GM12878 (cell line): ENCODE measurements around the gene SYPL2. TPM values are rescaled to one million over a fixed set of nuclear protein-coding genes. Genes with fewer than 3 reads are reported as not detected.

Source experiments
- ATAC-seq: fragments of 200-7000 bp; cut with Tn5 transposase; 3 replicates; pipeline ENCODE4 v1.9.1; 2020; ENCODE audit warnings: mild to moderate bottlenecking, moderate library complexity
- BruUV-seq: library from RNA; stranded (reverse); fragments of 400-500 nt; replicated peaks from 2 replicates; lab custom pipeline; 2021; lab: Mats Ljungman, UMichigan
- CTCF ChIA-PET: fragments of 300-600 bp; sonication (Branson Sonifier 250); formaldehyde crosslinking; extraction: SDS; loops from one replicate; lab custom pipeline; 2021; ENCODE audit warnings: inconsistent platforms; lab: Yijun Ruan, JAX
- POLR2A ChIA-PET: fragments of 350-600 bp; formaldehyde crosslinking; extraction: SDS; loops from one replicate; lab custom pipeline; 2021; ENCODE audit warnings: inconsistent platforms; lab: Charles Lee
- RAD21 ChIA-PET: fragments of 300-600 bp; sonication (Branson Sonifier 250); formaldehyde crosslinking; loops from one replicate; lab custom pipeline; 2023; ENCODE audit warnings: antibody characterized with exemption; ENCODE audit not compliant: unreplicated experiment; lab: Charles Lee
- SMC1A ChIA-PET: fragments of 300-600 bp; sonication (Branson Sonifier 250); formaldehyde crosslinking; loops from one replicate; lab custom pipeline; 2023; ENCODE audit not compliant: unreplicated experiment, uncharacterized antibody; lab: Charles Lee
- DNase-seq: peaks from one replicate; pipeline ENCODE4 v3.0.0-alpha.2; 2011; ENCODE audit warnings: low read depth, low spot score
- FAIRE-seq: peaks from 3 replicates; lab custom pipeline; 2011; peaks lifted over from hg19 to GRCh38; lab: Jason Lieb, UNC
- H2AFZ ChIP-seq: 2 replicates; pipeline ENCODE4 v1.6.0; 2011; ENCODE audit warnings: low read depth, low read length, control low read depth; ENCODE audit not compliant: control insufficient read depth
- H3K27ac ChIP-seq: 2 replicates; pipeline ENCODE4 v1.5.1; 2011; ENCODE audit warnings: control low read depth; ENCODE audit not compliant: control insufficient read depth, insufficient read depth
- H3K27me3 ChIP-seq, 2 experiments: replicated peaks in 1 of 2; 2 replicates each; pipeline versions ENCODE4 v1.6.0 to v1.6.1; 2011; ENCODE audit warnings: low read length in 1 of 2; ENCODE audit not compliant: control insufficient read depth in 2 of 2, insufficient read depth in 2 of 2
- H3K36me3 ChIP-seq, 2 experiments: 2 replicates each; pipeline ENCODE4 v1.5.1; 2011; ENCODE audit warnings: low read length in 1 of 2; ENCODE audit not compliant: control insufficient read depth in 2 of 2, insufficient read depth in 2 of 2
- H3K4me1 ChIP-seq: 2 replicates; pipeline ENCODE4 v1.6.1; 2011; ENCODE audit warnings: mild to moderate bottlenecking, low read length, moderate library complexity, mixed read lengths; ENCODE audit not compliant: control insufficient read depth, insufficient read depth
- H3K4me2 ChIP-seq: 2 replicates; pipeline ENCODE4 v1.6.0; 2011; ENCODE audit warnings: control low read depth; ENCODE audit not compliant: control insufficient read depth, insufficient read depth
- H3K4me3 ChIP-seq: fragments of 200-600 bp; sonication (generic); 2 replicates; pipeline ENCODE4 v1.5.1; 2016
- H3K79me2 ChIP-seq: 2 replicates; pipeline ENCODE4 v1.6.0; 2011; ENCODE audit warnings: low read length; ENCODE audit not compliant: control insufficient read depth, insufficient read depth
- H3K9ac ChIP-seq: 2 replicates; pipeline ENCODE4 v1.8.0; 2011; ENCODE audit warnings: low read length, control low read depth, mixed read lengths; ENCODE audit not compliant: control insufficient read depth, insufficient read depth
- H3K9me3 ChIP-seq: replicated peaks from 3 replicates; pipeline ENCODE4 v1.5.1; 2011; ENCODE audit warnings: mild to moderate bottlenecking, low read length; ENCODE audit not compliant: control insufficient read depth, insufficient read depth
- H4K20me1 ChIP-seq: 2 replicates; pipeline ENCODE4 v1.6.0; 2011; ENCODE audit not compliant: control insufficient read depth, insufficient read depth
- BHLHE40 ChIP-seq, 2 experiments: fragments of 450-650 bp in 1 of 2; IDR thresholded peaks; 2 replicates each; pipeline ENCODE4 v1.6.1; 2011 to 2017; ENCODE audit warnings: low read depth in 2 of 2, borderline replicate concordance in 1 of 2, improper control_type of control experiment in 1 of 2, low read length in 1 of 2, mild to moderate bottlenecking in 1 of 2
- BMI1 ChIP-seq: fragments of 450-650 bp; IDR thresholded peaks from 2 replicates; pipeline ENCODE4 v1.6.1; 2016; ENCODE audit warnings: mild to moderate bottlenecking, moderate library complexity, borderline replicate concordance
- BRCA1 ChIP-seq: IDR thresholded peaks from 2 replicates; pipeline ENCODE4 v1.6.1; 2011; ENCODE audit warnings: low read depth, low read length, improper control_type of control experiment
- FOXK2 ChIP-seq: fragments of 450-650 bp; IDR thresholded peaks from 2 replicates; pipeline ENCODE4 v1.6.1; 2017; ENCODE audit warnings: mild to moderate bottlenecking, moderate library complexity
- GABPA ChIP-seq: IDR thresholded peaks from 2 replicates; pipeline ENCODE4 v1.6.1; 2014; ENCODE audit warnings: antibody characterized with exemption, low read depth, mild to moderate bottlenecking, inconsistent platforms
- NFYA ChIP-seq: IDR thresholded peaks from 2 replicates; pipeline ENCODE4 v1.6.1; 2011; ENCODE audit warnings: low read depth, mild to moderate bottlenecking, low read length, improper control_type of control experiment, borderline replicate concordance
- NR2C1 ChIP-seq: fragments of 450-650 bp; IDR thresholded peaks from 2 replicates; pipeline ENCODE4 v1.6.1; 2017; ENCODE audit warnings: antibody characterized with exemption, mild to moderate bottlenecking, moderate library complexity
- NR2C2 ChIP-seq: IDR thresholded peaks from 2 replicates; pipeline ENCODE4 v1.6.1; 2011; ENCODE audit warnings: borderline replicate concordance, low read depth; ENCODE audit not compliant: control insufficient read depth, insufficient read length
- STAT3 ChIP-seq: IDR thresholded peaks from 2 replicates; pipeline ENCODE4 v1.6.1; 2011; ENCODE audit warnings: low read depth, low read length, improper control_type of control experiment
- ZNF207 ChIP-seq: fragments of 450-650 bp; IDR thresholded peaks from 2 replicates; pipeline ENCODE4 v1.6.1; 2014; ENCODE audit warnings: antibody characterized with exemption, mild to moderate bottlenecking, borderline replicate concordance
- ZNF384 ChIP-seq: IDR thresholded peaks from 2 replicates; pipeline ENCODE4 v1.6.1; 2012; ENCODE audit warnings: low read depth, mild to moderate bottlenecking, low read length, improper control_type of control experiment, borderline replicate concordance
- ZSCAN29 ChIP-seq: fragments of 450-650 bp; IDR thresholded peaks from 2 replicates; pipeline ENCODE4 v1.6.1; 2017; ENCODE audit warnings: mild to moderate bottlenecking, moderate library complexity
- WGBS: methylation state at CpG from one replicate; pipeline ENCODE4 v1.1.6; 2016; ENCODE audit warnings: low lambda C conversion rate; ENCODE audit not compliant: insufficient replicate concordance, insufficient coverage; ENCODE audit errors: missing lambda C conversion rate; 5-methylcytosine and 5-hydroxymethylcytosine counted together
- in situ Hi-C: fragments of 300-500 bp; cut with MboI; formaldehyde crosslinking; loops from 9 replicates; pipeline ENCODE4 v1.14.3; 2018; ENCODE audit warnings: mixed read lengths
- intact Hi-C: fragments of 100-400 bp; cut with micrococcal nuclease; formaldehyde crosslinking; loops from one replicate; pipeline ENCODE4 v1.14.2; 2022; ENCODE audit not compliant: unreplicated experiment
- polyA plus RNA-seq, 11 experiments: library from polyadenylated mRNA; depleted of rRNA in 4 of 11; unstranded in 6 of 11; stranded (reverse) in 5 of 11; fragments of >200 nt; fragmentation: Nextera tagmentation in 4 of 11; fragmentation: Illumina TruSeq in 1 of 11; extraction: Ambion mirVana in 4 of 11; extraction: Trizol in 1 of 11; gene quantifications; 1 replicate in 1 of 11; 2 replicates in 10 of 11; pipeline versions ENCODE4 v1.2.1 to v1.2.3, GENCODE V29; 2011 to 2016; ENCODE audit warnings: inconsistent platforms in 2 of 11, missing spikeins in 2 of 11, low read depth in 1 of 11
- total RNA-seq, 4 experiments: library from RNA; depleted of rRNA in 3 of 4; stranded (reverse); fragments of >200 nt in 3 of 4; fragmentation: Illumina TruSeq in 1 of 4; extraction: Trizol in 1 of 4; gene quantifications; 2 replicates each; pipeline versions ENCODE4 v1.2.1 to v1.2.3, GENCODE V29; 2013 to 2021
- TF ChIP-seq, protein P1 (sequence below): IDR thresholded peaks from 2 replicates; pipeline ENCODE4 v1.6.1; 2012; ENCODE audit warnings: mild to moderate bottlenecking, low read depth, low read length

SYPL2 gene
- total and polyA plus RNA-seq, 10 of the 15 experiments (the other 5 are each of a cell fraction or from before 2014, with no cell fraction given): 0.04 to 0.11 (median 0.06) TPM; not detected in 3

DNA sequence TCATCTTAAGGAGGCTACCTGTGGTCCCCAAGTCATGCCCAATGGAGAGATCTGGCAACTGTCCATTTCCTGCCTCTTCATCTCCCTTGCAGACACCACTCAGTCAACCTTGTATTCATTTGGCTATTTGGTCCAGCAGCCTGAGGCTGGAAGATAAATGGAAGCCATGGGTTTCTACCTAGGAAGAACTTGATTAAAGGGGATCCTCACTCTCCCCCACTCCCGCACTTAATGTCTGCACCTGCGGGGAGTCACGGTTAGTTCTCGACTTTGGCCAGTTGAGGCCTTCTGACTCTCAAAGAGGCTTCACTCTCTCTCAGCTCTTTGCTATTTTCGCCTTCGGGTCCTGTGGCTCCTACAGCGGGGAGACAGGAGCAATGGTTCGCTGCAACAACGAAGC is 8.9 kb downstream of the SYPL2 start:
- Histone ChIP-seq H3K9me3 (no peaks in the 10 kb centered on the region), H4K20me1 (no peaks in the 10 kb centered on the region), H3K4me2 (no peak overlapping the region), H3K36me3 (no peaks in the 10 kb centered on the region), H3K9ac (no peak overlapping the region), H3K79me2 (no peaks in the 10 kb centered on the region), H3K4me1 (no peaks in the 10 kb centered on the region; the same call in 1 of the 2 replicates), H3K27me3 (peaks cover 0 to 4% of the 10 kb centered on the region in 2 experiments; a peak in 3 of 4 replicates)
- SMC1A ChIA-PET: no interaction called here
- no peak for ATAC-seq
- WGBS: 62% methylated on average over 9 of the region's 9 CpGs
- RAD21 ChIA-PET: no interaction called here
- CTCF ChIA-PET: interaction anchor here (1.0 kb wide), 1 partner anchor 66 kb away, joined by 3 read pairs; no protein-coding TSS in a partner anchor
- in situ Hi-C loops: no loop called here
- BruUV-seq: no TSS peak
- TF ChIP-seq, protein P1, sequence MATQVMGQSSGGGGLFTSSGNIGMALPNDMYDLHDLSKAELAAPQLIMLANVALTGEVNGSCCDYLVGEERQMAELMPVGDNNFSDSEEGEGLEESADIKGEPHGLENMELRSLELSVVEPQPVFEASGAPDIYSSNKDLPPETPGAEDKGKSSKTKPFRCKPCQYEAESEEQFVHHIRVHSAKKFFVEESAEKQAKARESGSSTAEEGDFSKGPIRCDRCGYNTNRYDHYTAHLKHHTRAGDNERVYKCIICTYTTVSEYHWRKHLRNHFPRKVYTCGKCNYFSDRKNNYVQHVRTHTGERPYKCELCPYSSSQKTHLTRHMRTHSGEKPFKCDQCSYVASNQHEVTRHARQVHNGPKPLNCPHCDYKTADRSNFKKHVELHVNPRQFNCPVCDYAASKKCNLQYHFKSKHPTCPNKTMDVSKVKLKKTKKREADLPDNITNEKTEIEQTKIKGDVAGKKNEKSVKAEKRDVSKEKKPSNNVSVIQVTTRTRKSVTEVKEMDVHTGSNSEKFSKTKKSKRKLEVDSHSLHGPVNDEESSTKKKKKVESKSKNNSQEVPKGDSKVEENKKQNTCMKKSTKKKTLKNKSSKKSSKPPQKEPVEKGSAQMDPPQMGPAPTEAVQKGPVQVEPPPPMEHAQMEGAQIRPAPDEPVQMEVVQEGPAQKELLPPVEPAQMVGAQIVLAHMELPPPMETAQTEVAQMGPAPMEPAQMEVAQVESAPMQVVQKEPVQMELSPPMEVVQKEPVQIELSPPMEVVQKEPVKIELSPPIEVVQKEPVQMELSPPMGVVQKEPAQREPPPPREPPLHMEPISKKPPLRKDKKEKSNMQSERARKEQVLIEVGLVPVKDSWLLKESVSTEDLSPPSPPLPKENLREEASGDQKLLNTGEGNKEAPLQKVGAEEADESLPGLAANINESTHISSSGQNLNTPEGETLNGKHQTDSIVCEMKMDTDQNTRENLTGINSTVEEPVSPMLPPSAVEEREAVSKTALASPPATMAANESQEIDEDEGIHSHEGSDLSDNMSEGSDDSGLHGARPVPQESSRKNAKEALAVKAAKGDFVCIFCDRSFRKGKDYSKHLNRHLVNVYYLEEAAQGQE: no peak
- TF ChIP-seq GABPA: no peak
- TF ChIP-seq, all 136 proteins: peak for 0
- POLR2A ChIA-PET: interaction anchor here (1.1 kb wide), 1 partner anchor 73 kb away, joined by 3 read pairs; the partner anchor contains the start of gene GNAI3
- no peak for FAIRE-seq
- Histone ChIP-seq H3K27ac (no peak overlapping the region), H2AFZ (no peak overlapping the region), H3K4me3 (no peak overlapping the region)
- intact Hi-C loops: no loop called here
- no peak for DNase-seq

DNA sequence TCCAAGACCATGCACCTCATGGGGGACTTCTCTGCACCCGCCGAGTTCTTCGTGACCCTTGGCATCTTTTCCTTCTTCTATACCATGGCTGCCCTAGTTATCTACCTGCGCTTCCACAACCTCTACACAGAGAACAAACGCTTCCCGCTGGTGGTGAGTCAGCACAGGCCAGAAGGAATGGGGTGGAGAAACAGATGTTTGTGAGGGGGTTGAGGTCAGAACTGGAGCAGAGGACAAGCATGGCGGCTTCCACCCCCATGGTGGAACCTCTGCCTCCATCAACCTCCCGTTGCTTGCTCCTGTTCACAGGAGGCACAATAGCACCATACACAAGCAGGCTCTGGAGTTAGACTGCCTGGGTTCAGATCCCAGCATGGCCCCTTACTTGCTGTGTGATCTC is 10.5 kb downstream of the SYPL2 start:
- ChIA-PET RAD21 (interaction anchor here (1.1 kb wide), 1 partner anchor 8 kb away, joined by 3 read pairs; no protein-coding TSS in a partner anchor), POLR2A (no interaction called here), SMC1A (no interaction called here), CTCF (no interaction called here)
- Histone ChIP-seq H3K4me3 (no peak overlapping the region), H3K4me2 (no peak overlapping the region), H4K20me1 (no peaks in the 10 kb centered on the region), H3K27ac (no peak overlapping the region), H3K4me1 (no peaks in the 10 kb centered on the region; the same call in 1 of the 2 replicates), H3K9me3 (no peaks in the 10 kb centered on the region), H3K27me3 (peaks cover 0 to 6% of the 10 kb centered on the region in 2 experiments; a peak in 3 of 4 replicates), H2AFZ (no peak overlapping the region), H3K9ac (no peak overlapping the region), H3K36me3 (no peaks in the 10 kb centered on the region), H3K79me2 (no peaks in the 10 kb centered on the region)
- BruUV-seq: no TSS peak
- intact Hi-C loops (no loop called here), in situ Hi-C loops (no loop called here)
- no peak for ATAC-seq
- 66% methylated on average over 8 of the region's 8 CpGs for WGBS
- FAIRE-seq: no peak
- no peak for DNase-seq
- TF ChIP-seq BRCA1 (no peak), BMI1 (no peak), NR2C1 (no peak), NR2C2 (no peak), NFYA (no peak), ZSCAN29 (no peak), FOXK2 (no peak), ZNF384 (no peak), STAT3 (no peak), BHLHE40 (IDR thresholded peaks at IDR 0.05; ENCODE audit: borderline replicate concordance in 1 of 2, low read depth in 2 of 2, low read length in 1 of 2) (no peak), ZNF207 (no peak)
